DND-41 (cell line): ENCODE data around the gene PGRMC2.
"Not testable (repeated sequence)": the region's sequence is repeated elsewhere in the genome, so short reads cannot be mapped to it uniquely, and the experiment has no call there.

Source experiments
- ATAC-seq: fragments of 200-7000 bp; cut with Tn5 transposase; 3 replicates; pipeline ENCODE4 v1.9.1; 2021; ENCODE audit warnings: low read depth; ENCODE audit not compliant: insufficient read depth
- DNase-seq: peaks from one replicate; pipeline ENCODE4 v3.0.0-alpha.2; 2020
- H2AFZ ChIP-seq: 2 replicates; pipeline ENCODE4 v1.6.0; 2012; ENCODE audit warnings: low read depth, low read length
- H3K27ac ChIP-seq: 2 replicates; pipeline ENCODE4 v1.5.1; 2012; ENCODE audit warnings: low read length, inconsistent platforms
- H3K27me3 ChIP-seq: fragments of 200-600 bp; sonication (generic); 2 replicates; pipeline ENCODE4 v1.6.0; 2012; ENCODE audit warnings: low read length, mild to moderate bottlenecking, inconsistent platforms; ENCODE audit not compliant: insufficient read depth, poor library complexity
- H3K36me3 ChIP-seq: 2 replicates; pipeline ENCODE4 v1.5.1; 2012; ENCODE audit warnings: low read length, inconsistent platforms; ENCODE audit not compliant: insufficient read depth
- H3K4me1 ChIP-seq: 2 replicates; pipeline ENCODE4 v1.5.1; 2012; ENCODE audit warnings: mild to moderate bottlenecking, low read length; ENCODE audit not compliant: insufficient read depth
- H3K4me2 ChIP-seq: 2 replicates; pipeline ENCODE4 v1.6.0; 2012; ENCODE audit warnings: mild to moderate bottlenecking, moderate library complexity, low read length, inconsistent platforms; ENCODE audit not compliant: insufficient read depth
- H3K4me3 ChIP-seq, 2 experiments: fragments of 200-600 bp in 1 of 2; shearing (Covaris generic) in 1 of 2; 2 replicates each; pipeline ENCODE4 v1.5.1; 2012 to 2016; ENCODE audit warnings: inconsistent platforms in 2 of 2, low read length in 2 of 2, mild to moderate bottlenecking in 2 of 2, low read depth in 1 of 2, moderate library complexity in 1 of 2
- H3K79me2 ChIP-seq: 2 replicates; pipeline ENCODE4 v1.6.0; 2012; ENCODE audit warnings: low read length, inconsistent platforms; ENCODE audit not compliant: insufficient read depth
- H3K9ac ChIP-seq: 2 replicates; pipeline ENCODE4 v1.6.0; 2012; ENCODE audit warnings: low read depth, mild to moderate bottlenecking, inconsistent platforms, low read length, moderate library complexity
- H3K9me3 ChIP-seq: 2 replicates; pipeline ENCODE4 v1.5.1; 2012; ENCODE audit warnings: low read length, moderate library complexity, mild to moderate bottlenecking, inconsistent platforms; ENCODE audit not compliant: insufficient read depth, severe bottlenecking
- H4K20me1 ChIP-seq: 2 replicates; pipeline ENCODE4 v1.6.0; 2012; ENCODE audit warnings: low read length; ENCODE audit not compliant: insufficient read depth
- EZH2 ChIP-seq: IDR thresholded peaks from 3 replicates; pipeline ENCODE4 v1.6.1; 2012; ENCODE audit warnings: borderline replicate concordance, low read depth, mild to moderate bottlenecking, moderate library complexity, low read length, inconsistent platforms; ENCODE audit not compliant: severe bottlenecking
- TF ChIP-seq, protein P1 (sequence below): IDR thresholded peaks from 2 replicates; pipeline ENCODE4 v1.5.1; 2012; ENCODE audit warnings: borderline replicate concordance, low read length, moderate library complexity, mild to moderate bottlenecking; ENCODE audit not compliant: poor library complexity, severe bottlenecking; ENCODE audit errors: extremely low read depth

The PGRMC2 gene

DNA sequence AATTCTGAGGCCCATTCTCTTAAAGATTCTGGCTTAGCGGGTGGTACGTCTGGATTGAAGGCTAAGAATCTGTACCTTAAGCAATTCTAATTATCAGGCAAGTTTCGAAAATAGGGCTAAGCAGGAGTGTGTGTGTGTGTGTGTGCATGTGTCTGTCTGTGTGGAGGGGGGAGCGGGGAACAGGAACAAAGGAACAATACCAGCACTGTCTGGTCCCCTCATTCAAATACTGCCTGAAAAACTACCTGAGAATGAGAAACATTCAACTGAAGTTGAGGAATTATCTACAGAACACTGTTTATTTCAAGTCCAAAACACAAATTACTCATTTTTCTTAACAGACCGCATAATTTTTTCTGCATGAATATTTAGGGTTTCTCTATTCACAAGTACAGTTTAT, 18.6 kb downstream of the PGRMC2 start:
- no peak for DNase-seq

DNA sequence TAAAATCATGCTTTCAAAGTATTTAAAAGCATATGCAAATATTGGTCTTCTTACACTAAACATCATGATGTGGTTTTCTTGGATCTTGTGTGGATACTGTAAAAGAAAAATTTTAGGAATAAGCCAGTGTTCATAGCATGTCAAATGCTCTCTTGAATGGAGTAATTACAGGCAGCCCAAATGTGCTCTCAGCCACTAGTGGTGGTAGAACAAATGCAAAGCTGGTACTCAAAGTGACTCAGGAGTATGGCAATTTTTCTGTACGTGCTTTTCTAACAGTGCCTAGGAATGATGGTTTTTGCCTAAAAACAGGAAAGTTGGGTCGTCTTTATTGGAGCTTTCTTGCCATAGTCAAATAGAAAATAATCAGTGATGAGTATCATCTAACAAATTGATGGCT, 19.9 kb downstream of the PGRMC2 start:
- Histone ChIP-seq H3K4me2 (no peak overlapping the region), H2AFZ (no peak overlapping the region), H3K9ac (no peak overlapping the region), H3K36me3 (peaks cover 29% of the 10 kb centered on the region), H3K4me1 (no peaks in the 10 kb centered on the region), H4K20me1 (no peaks in the 10 kb centered on the region), H3K9me3 (peaks cover 12% of the 10 kb centered on the region), H3K4me3 (no peak overlapping the region), H3K27me3 (no peaks in the 10 kb centered on the region), H3K27ac (no peak overlapping the region), H3K79me2 (no peaks in the 10 kb centered on the region)
- no peak for ATAC-seq
- DNase-seq, result no peak
- TF ChIP-seq, protein P1, sequence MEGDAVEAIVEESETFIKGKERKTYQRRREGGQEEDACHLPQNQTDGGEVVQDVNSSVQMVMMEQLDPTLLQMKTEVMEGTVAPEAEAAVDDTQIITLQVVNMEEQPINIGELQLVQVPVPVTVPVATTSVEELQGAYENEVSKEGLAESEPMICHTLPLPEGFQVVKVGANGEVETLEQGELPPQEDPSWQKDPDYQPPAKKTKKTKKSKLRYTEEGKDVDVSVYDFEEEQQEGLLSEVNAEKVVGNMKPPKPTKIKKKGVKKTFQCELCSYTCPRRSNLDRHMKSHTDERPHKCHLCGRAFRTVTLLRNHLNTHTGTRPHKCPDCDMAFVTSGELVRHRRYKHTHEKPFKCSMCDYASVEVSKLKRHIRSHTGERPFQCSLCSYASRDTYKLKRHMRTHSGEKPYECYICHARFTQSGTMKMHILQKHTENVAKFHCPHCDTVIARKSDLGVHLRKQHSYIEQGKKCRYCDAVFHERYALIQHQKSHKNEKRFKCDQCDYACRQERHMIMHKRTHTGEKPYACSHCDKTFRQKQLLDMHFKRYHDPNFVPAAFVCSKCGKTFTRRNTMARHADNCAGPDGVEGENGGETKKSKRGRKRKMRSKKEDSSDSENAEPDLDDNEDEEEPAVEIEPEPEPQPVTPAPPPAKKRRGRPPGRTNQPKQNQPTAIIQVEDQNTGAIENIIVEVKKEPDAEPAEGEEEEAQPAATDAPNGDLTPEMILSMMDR, result no peak
- no peak for TF ChIP-seq EZH2

More for the DNA sequence above, 18.6 kb downstream of the PGRMC2 start:
- peaks cover 2% of the 10 kb centered on the region; the same call in 1 of the 2 replicates for H3K79me2 ChIP-seq
- H3K27ac ChIP-seq, result no peak overlapping the region
- H3K4me1 ChIP-seq, result no peaks in the 10 kb centered on the region
- peaks cover 12% of the 10 kb centered on the region for H3K9me3 ChIP-seq
- peaks cover 34% of the 10 kb centered on the region for H3K36me3 ChIP-seq
- H4K20me1 ChIP-seq, result no peaks in the 10 kb centered on the region
- no peak for ATAC-seq
- no peak overlapping the region for H3K4me3 ChIP-seq
- H3K4me2 ChIP-seq, result no peak overlapping the region
- H3K27me3 ChIP-seq, result no peaks in the 10 kb centered on the region
- no peak for TF ChIP-seq EZH2
- TF ChIP-seq, protein P1, result no peak
- H3K9ac ChIP-seq, result no peak overlapping the region
- no peak overlapping the region for H2AFZ ChIP-seq

DNA sequence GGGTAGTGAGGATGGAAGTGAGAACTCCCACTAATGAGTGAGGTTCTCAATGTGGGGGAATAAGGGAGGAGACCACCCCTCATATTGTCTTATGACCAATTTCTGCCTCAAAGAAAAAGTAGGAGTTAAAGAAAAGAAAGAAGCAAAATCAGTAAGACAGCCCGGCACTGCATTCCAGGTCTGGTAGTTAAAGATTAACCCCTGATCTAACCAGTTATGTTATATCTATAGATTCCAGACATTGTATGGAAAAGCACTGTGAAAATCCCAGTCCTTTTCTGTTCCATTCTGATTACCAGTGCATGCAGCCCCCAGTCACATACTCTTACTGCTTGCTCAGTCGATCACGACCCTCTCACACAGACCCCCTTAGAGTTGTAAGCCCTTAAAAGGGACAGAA, 20.4 kb downstream of the PGRMC2 start:
- peaks cover 24% of the 10 kb centered on the region for H3K36me3 ChIP-seq
- DNase-seq, H3K4me3 ChIP-seq, H3K4me2 ChIP-seq, H2AFZ ChIP-seq, H3K4me1 ChIP-seq, H4K20me1 ChIP-seq, H3K27me3 ChIP-seq, ATAC-seq, H3K79me2 ChIP-seq, H3K27ac ChIP-seq, H3K9ac ChIP-seq: not testable (repeated sequence)
- H3K9me3 ChIP-seq, result peaks cover 12% of the 10 kb centered on the region

DNA sequence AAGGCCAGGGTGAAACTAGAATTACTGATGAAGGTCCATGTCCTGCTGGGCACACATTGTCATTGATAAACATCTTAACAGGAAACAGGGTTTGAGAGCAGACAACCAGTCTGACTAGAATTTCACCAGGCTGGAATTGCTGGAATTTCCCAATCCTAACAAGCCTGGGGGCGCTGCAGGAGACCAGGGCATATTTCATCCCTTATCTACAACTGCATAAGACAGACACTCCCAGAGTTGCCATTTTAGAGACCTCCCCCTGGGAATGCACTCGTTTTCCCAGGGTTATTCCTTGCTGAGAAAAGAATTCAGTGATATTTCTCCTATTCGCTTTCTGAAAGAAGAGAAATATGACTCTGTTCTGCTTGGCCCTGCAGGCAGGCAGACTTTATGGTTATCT, 22.1 kb downstream of the PGRMC2 start:
- H3K4me1 ChIP-seq, H2AFZ ChIP-seq, H3K4me2 ChIP-seq, H3K27ac ChIP-seq, H3K4me3 ChIP-seq, H3K27me3 ChIP-seq, ATAC-seq, DNase-seq, H3K36me3 ChIP-seq, H4K20me1 ChIP-seq, H3K79me2 ChIP-seq, H3K9ac ChIP-seq: not testable (repeated sequence)
- peaks cover 12% of the 10 kb centered on the region for H3K9me3 ChIP-seq

DNA sequence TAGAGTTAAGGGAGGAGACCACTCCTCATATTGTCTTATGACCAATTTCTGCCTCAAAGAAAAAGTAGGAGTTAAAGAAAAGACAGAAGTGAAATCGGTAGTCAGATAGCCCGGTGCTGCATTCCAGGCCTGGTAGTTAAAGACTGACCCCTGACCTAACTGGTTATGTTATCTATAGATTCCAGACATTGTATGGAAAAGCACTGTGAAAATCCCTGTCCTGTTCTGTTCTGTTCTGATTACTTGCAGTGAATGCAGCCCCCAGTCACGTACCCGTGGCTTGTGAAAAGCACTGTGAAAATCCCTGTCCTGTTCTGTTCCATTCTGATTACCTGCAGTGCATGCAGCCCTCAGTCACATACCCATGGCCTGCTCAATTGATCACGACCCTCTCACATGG, 27.7 kb downstream of the PGRMC2 start:
- H3K9me3 ChIP-seq, ATAC-seq, H3K4me2 ChIP-seq, H3K4me1 ChIP-seq, DNase-seq, H3K4me3 ChIP-seq, H3K36me3 ChIP-seq, H4K20me1 ChIP-seq, H3K27me3 ChIP-seq, H3K9ac ChIP-seq, H3K79me2 ChIP-seq, H3K27ac ChIP-seq, H2AFZ ChIP-seq: not testable (repeated sequence)

DNA sequence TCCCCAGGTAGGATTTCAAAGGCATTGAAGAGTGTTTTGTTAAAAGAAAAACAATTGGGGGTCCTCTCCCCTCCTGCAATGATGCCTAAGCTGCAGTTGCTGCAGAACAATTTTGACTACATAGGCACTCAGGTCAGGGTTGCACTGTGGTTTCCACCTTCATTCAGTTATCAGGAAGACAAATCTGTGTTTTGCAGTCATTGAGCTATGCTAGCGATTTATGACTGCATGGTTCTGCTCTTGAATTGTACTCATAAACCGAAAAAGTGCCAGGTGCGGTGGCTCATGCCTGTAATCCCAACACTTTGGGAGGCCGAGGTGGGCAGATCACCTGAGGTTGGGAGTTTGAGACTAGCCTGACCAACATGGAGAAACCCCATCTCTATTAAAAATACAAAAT, 29.4 kb downstream of the PGRMC2 start:
- DNase-seq, H3K9me3 ChIP-seq, H3K9ac ChIP-seq, H3K36me3 ChIP-seq, H3K79me2 ChIP-seq, H2AFZ ChIP-seq, H3K27me3 ChIP-seq, ATAC-seq, H3K4me3 ChIP-seq, H3K4me2 ChIP-seq, H4K20me1 ChIP-seq, H3K27ac ChIP-seq, H3K4me1 ChIP-seq: not testable (repeated sequence)
